Left ventricle myocardium inferior (tissue), 1 donor: Measurements from ENCODE around the gene SLIT3. TPM values are rescaled to one million over a fixed set of nuclear protein-coding genes. Genes with fewer than 3 reads are reported as not detected.

ENCODE experiments used
- DNase-seq: peaks from one replicate; pipeline ENCODE4 v3.0.0-alpha.2; 2020
- H3K27ac ChIP-seq: fragments of 200-600 bp; replicated peaks from 2 replicates; pipeline ENCODE4 v1.8.0; 2021
- H3K27me3 ChIP-seq: fragments of 200-600 bp; 2 replicates; pipeline ENCODE4 v1.8.0; 2021; ENCODE audit warnings: low read depth
- H3K36me3 ChIP-seq: fragments of 200-600 bp; 2 replicates; pipeline ENCODE4 v1.8.0; 2021
- H3K4me1 ChIP-seq: fragments of 200-600 bp; 2 replicates; pipeline ENCODE4 v1.8.0; 2021
- H3K4me3 ChIP-seq: fragments of 200-600 bp; 2 replicates; pipeline ENCODE4 v1.8.0; 2021; ENCODE audit warnings: mild to moderate bottlenecking, moderate library complexity
- H3K9me3 ChIP-seq: fragments of 200-600 bp; replicated peaks from 2 replicates; pipeline ENCODE4 v1.8.0; 2021
- CTCF ChIP-seq: fragments of 200-600 bp; IDR thresholded peaks from 2 replicates; pipeline ENCODE4 v1.8.0; 2021; ENCODE audit warnings: antibody characterized with exemption, mild to moderate bottlenecking, borderline replicate concordance
- intact Hi-C: fragments of 100-400 bp; cut with micrococcal nuclease; formaldehyde crosslinking; loops from one replicate; pipeline ENCODE4 v1.11.0; 2022
- total RNA-seq: library from RNA; stranded (reverse); fragmentation: NEBNext Ultra II Directional; extraction: Animal tissue kit (Norgen Biotek cat#: 25700); gene quantifications from one replicate; pipeline ENCODE4 v1.2.1, GENCODE V29; 2021
- donor health status: DM: no; HTN: yes; CAD: no; lungs with severe emphysema.

SLIT3 gene
- total RNA-seq, 1 donor from 2014 or later, result 22.7 TPM

DNA sequence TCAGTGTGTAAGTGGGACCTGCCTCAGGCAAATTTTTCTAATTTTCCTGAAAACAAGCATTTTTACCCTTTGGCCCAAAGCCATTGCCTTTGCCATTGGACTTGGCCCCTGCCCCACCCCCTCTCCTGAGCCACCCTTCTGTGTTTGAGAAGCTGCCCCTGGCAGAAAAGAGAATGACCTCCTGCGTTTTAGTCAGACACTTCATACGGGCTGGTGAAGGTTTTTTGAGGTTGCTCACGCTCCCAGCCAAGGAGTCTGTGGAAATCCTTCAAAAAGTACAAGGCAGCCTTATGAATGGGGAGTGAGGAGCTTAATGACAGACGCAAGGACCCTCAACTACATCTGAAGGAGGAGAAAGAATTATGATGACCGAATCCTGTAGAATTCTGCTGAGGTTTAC lies 308.9 kb downstream of the SLIT3 start:
- no peak overlapping the region for H3K4me3 ChIP-seq
- no peak overlapping the region for H3K27ac ChIP-seq
- intact Hi-C loops, result no loop called here
- no peak for TF ChIP-seq CTCF
- no peaks in the 10 kb centered on the region for H3K36me3 ChIP-seq
- H3K9me3 ChIP-seq, result no peaks in the 10 kb centered on the region
- peaks cover 10% of the 10 kb centered on the region for H3K4me1 ChIP-seq
- no peak for DNase-seq
- peaks cover 41% of the 10 kb centered on the region for H3K27me3 ChIP-seq

DNA sequence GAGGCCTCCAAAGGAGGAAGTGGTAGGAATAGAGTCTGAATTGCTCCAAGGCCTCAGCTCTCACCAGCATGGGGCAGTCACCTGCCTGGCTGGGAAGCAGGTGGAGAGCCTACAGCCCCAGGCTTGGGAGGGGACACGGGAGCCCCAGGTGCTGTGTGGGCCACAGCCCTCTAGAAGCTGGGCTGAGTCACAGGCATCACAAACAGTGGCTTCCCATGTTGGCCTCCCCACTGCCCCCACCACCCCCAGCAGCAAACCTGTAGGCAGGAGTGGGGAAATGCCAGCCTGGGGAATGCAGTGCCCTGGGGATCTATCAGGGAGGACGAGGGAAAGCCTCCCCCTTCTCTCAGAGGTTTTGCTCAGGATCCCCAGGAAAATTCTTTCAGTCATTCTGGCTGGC lies 309.6 kb downstream of the SLIT3 start:
- Histone ChIP-seq H3K27ac (no peak overlapping the region), H3K9me3 (no peaks in the 10 kb centered on the region), H3K4me3 (no peak overlapping the region), H3K27me3 (peaks cover 41% of the 10 kb centered on the region), H3K36me3 (no peaks in the 10 kb centered on the region), H3K4me1 (peaks cover 10% of the 10 kb centered on the region)
- no peak for DNase-seq
- no peak for TF ChIP-seq CTCF
- intact Hi-C loops, result no loop called here

- no peak for DNase-seq
- no peaks in the 10 kb centered on the region for H3K36me3 ChIP-seq
- H3K9me3 ChIP-seq, result no peaks in the 10 kb centered on the region
- no peak overlapping the region for H3K27ac ChIP-seq
- peaks cover 41% of the 10 kb centered on the region for H3K27me3 ChIP-seq
- no peak for TF ChIP-seq CTCF
- no peak overlapping the region for H3K4me3 ChIP-seq
- H3K4me1 ChIP-seq, result peaks cover 10% of the 10 kb centered on the region
- intact Hi-C loops, result no loop called here
Observed at GRCh38 chr5:168990679-168991078, 310.3 kb downstream of the SLIT3 start.

DNA sequence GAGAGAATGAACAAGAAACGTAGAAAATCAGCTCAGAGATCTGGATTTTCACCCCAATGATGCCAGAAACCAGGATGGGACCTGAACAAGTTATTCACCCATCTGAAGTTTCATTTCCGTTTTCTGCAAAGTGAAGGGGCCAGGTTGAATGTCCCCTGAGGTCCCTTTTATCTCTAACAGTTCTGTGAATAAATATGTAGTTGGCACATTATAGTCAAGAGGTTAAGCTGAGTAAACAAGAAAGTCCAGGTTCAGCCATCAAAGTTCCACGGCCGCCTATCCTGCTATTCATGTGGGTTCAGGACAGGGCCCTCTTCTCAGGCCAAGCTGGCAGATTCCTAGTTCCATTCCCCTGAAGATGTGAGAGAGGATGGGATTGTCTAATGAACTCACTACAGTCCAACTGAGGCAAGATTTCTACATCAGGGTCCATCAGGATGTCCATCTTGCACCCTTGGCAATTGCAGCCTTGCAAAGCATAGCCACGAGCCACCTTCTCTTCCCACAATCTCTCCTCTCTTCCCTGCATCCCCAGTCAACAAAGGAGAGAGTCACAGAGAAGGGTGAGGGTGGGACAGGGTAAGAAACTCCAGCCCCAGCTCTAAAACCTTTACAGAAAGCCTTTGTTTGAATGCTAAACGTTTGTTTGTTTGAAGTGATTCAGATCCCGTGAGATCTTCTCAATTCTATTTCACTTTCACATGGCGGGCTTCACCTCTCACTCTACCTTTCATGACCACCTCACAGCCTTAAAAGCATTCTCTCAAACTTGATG lies 311.0 kb downstream of the SLIT3 start:
- intact Hi-C loops, result loop anchor here (5.0 to 10.0 kb wide), 3 partner anchors 315 to 595 kb away; partner anchors contain the start of genes SLIT3 and SPDL1
- no peak overlapping the region for H3K27ac ChIP-seq
- no peak for DNase-seq

GRCh38 chr5:168988699-168989098 lies 312.2 kb downstream of the SLIT3 start:
- H3K9me3 ChIP-seq, result no peaks in the 10 kb centered on the region
- no peak for DNase-seq
- no peaks in the 10 kb centered on the region for H3K36me3 ChIP-seq
- intact Hi-C loops, result loop anchor here (5.0 to 10.0 kb wide), 3 partner anchors 316 to 596 kb away; partner anchors contain the start of genes SLIT3 and SPDL1
- no peak overlapping the region for H3K4me3 ChIP-seq
- no peak for TF ChIP-seq CTCF
- peaks cover 38% of the 10 kb centered on the region for H3K27me3 ChIP-seq
- H3K4me1 ChIP-seq, result peaks cover 10% of the 10 kb centered on the region
- no peak overlapping the region for H3K27ac ChIP-seq

More for the DNA sequence above, 311.0 kb downstream of the SLIT3 start:
- no peaks in the 10 kb centered on the region for H3K36me3 ChIP-seq
- TF ChIP-seq CTCF, result no peak
- H3K9me3 ChIP-seq, result no peaks in the 10 kb centered on the region
- peaks cover 10% of the 10 kb centered on the region for H3K4me1 ChIP-seq
- H3K4me3 ChIP-seq, result no peak overlapping the region
- H3K27me3 ChIP-seq, result peaks cover 41% of the 10 kb centered on the region
